ENCODE results near the gene DPAGT1. TPM values are rescaled to one million over a fixed set of nuclear protein-coding genes. Genes with fewer than 3 reads are reported as not detected.
A peak's percentile ranks its signal among the peaks of the same experiment; 100 is the strongest.

DPAGT1 gene
- total and polyA plus RNA-seq, 12 donors, result 26.8 to 73.9 (median 50.2) TPM

DNA sequence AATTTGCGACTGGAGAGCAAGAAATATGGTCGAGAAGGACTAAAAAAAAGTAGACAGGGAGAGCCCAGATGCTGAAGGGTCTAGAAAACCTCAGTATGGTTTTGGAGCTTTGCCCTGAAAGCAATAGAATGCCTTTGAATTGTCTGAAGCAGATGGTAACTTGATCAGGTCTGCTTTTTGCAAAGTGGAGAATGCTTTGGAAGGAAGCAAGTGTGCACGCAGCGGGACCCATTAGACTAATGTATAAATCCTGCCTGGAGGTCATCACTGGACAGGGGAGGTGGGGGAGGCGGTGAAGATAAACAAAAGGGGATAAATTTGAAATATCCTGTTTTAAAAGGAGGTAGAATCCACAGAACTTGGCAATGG, 19.0 kb upstream of the DPAGT1 start:
- peaks cover 0 to 13% of the 10 kb centered on the region in 2 donors for H3K36me3 ChIP-seq (replicated peaks in 1 of 2)
- peak overlapping the region in 3 of 5 donors; percentile 15 to 80 (median 42) for H3K27ac ChIP-seq
- peak overlapping the region in 3 of 4 donors; percentile 4 to 91 (median 81) for H3K4me3 ChIP-seq
- TF ChIP-seq, protein P1, sequence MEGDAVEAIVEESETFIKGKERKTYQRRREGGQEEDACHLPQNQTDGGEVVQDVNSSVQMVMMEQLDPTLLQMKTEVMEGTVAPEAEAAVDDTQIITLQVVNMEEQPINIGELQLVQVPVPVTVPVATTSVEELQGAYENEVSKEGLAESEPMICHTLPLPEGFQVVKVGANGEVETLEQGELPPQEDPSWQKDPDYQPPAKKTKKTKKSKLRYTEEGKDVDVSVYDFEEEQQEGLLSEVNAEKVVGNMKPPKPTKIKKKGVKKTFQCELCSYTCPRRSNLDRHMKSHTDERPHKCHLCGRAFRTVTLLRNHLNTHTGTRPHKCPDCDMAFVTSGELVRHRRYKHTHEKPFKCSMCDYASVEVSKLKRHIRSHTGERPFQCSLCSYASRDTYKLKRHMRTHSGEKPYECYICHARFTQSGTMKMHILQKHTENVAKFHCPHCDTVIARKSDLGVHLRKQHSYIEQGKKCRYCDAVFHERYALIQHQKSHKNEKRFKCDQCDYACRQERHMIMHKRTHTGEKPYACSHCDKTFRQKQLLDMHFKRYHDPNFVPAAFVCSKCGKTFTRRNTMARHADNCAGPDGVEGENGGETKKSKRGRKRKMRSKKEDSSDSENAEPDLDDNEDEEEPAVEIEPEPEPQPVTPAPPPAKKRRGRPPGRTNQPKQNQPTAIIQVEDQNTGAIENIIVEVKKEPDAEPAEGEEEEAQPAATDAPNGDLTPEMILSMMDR (IDR thresholded peaks at IDR 0.05), result no peak
- no peak for TF ChIP-seq POLR2A (IDR thresholded peaks at IDR 0.05)
- H3K4me1 ChIP-seq (replicated peaks in 1 of 2), result peaks cover 5 to 24% of the 10 kb centered on the region in 2 donors
- intact Hi-C loops (cut with DNase I), result no loop called here
- peak in 1 of 7 donors; percentile 19 for DNase-seq
- no peaks in the 10 kb centered on the region for H3K27me3 ChIP-seq
- no peaks in the 10 kb centered on the region for H3K9me3 ChIP-seq (replicated peaks in 1 of 3)
- WGBS, 4 donors, result 11 to 14% (median 11%) methylated on average over 5 of the region's 5 CpGs

DNA sequence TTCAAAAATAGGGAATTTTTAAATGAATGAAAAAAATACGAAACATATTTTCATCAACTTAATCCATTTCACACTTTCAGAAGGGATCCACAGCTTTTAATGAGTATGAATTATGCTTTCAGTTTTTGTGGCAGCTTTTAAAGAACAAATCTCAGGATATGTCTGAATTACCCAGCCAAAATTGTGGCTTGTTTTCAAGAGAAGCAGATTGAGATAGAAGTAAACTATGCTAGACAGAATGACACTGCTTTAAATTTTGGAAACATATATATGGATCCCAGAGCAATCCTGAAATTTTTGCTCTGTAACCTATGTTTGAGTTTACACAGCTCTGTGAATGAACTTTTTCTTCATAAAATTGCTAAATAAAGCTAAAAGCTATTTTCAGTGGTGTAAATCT, 17.3 kb upstream of the DPAGT1 start:
- H3K4me1 ChIP-seq (replicated peaks in 1 of 2), result peaks cover 5 to 24% of the 10 kb centered on the region in 2 donors
- peaks cover 0 to 18% of the 10 kb centered on the region in 2 donors for H3K36me3 ChIP-seq (replicated peaks in 1 of 2)
- intact Hi-C loops (cut with DNase I), result no loop called here
- no peaks in the 10 kb centered on the region for H3K27me3 ChIP-seq
- H3K9me3 ChIP-seq (replicated peaks in 1 of 3), result no peaks in the 10 kb centered on the region
- no peak overlapping the region for H3K27ac ChIP-seq
- TF ChIP-seq POLR2A (IDR thresholded peaks at IDR 0.05), result no peak
- TF ChIP-seq, protein P1 (IDR thresholded peaks at IDR 0.05), result no peak
- H3K4me3 ChIP-seq, result no peak overlapping the region
- 89 to 95% (median 92%) methylated on average over 1 of the region's 1 CpG for WGBS, 4 donors
- no peak for DNase-seq

DNA sequence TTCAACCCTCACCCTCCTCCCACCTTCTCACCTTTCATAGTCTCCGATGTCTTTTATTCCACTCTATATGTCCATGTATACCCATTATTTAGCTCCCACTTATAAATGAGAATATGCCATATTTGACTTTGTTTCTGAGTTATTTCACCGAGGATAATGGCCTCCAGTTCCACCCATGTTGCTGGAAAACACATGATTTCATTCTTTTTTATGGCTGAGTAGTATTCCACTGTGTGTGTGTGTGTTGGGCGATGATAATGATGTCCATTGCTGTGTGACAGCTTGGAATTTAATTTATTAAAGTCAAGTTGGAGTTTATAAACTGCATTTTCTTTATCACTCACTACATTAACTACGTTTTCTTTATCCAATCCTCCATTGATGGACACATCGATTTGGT, 16.6 kb upstream of the DPAGT1 start:
- Histone ChIP-seq H3K27ac (no peak overlapping the region), H3K27me3 (no peaks in the 10 kb centered on the region), H3K4me3 (no peak overlapping the region), H3K36me3 (replicated peaks in 1 of 2) (peaks cover 0 to 20% of the 10 kb centered on the region in 2 donors), H3K4me1 (replicated peaks in 1 of 2) (peaks cover 5 to 24% of the 10 kb centered on the region in 2 donors), H3K9me3 (replicated peaks in 1 of 3) (no peaks in the 10 kb centered on the region)
- DNase-seq, result no peak
- TF ChIP-seq, protein P1 (IDR thresholded peaks at IDR 0.05), result no peak
- no peak for TF ChIP-seq POLR2A (IDR thresholded peaks at IDR 0.05)
- intact Hi-C loops (cut with DNase I), result no loop called here
- WGBS, 4 donors, result 95 to 97% (median 96%) methylated on average over 5 of the region's 5 CpGs

DNA sequence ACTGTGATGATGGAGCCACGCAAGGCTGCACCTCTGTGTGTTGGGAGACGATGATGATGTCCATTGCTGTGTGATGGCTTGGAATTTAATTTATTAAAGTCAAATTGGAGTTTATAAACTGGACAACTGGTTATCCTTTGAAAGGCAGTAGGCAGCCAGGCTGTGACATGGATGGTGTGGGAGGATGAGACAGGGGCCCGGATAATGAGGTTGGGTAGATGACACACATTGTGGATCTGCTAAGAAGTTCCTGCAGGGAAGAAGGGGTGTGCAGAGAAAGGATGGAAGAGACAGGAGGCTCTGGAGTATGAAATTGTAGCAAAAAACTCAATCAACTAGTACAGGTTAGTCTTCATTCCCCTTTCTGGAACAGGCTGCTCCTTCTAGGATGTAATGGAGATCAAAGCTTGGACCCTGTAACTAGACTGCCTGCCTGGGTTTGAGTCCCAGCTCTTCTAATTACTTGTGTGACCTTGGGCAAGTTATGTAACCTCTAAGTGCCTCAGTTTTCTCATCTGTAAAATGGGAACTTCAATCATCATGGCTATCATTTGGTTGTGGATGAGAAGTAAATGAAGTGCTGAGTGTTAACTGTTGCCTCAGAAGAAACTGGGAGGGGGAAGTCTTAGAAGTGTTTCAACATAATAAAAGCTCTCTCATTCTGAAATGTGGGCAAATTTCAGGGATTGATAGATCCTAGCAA, 15.5 kb upstream of the DPAGT1 start:
- no peak for DNase-seq

More for the DNA sequence above, 15.5 kb upstream of the DPAGT1 start:
- no peak for TF ChIP-seq POLR2A (IDR thresholded peaks at IDR 0.05)
- TF ChIP-seq, protein P1 (IDR thresholded peaks at IDR 0.05), result no peak
- no peak overlapping the region for H3K27ac ChIP-seq
- peaks cover 0 to 30% of the 10 kb centered on the region in 2 donors for H3K36me3 ChIP-seq (replicated peaks in 1 of 2)
- H3K9me3 ChIP-seq (replicated peaks in 1 of 3), result no peaks in the 10 kb centered on the region
- intact Hi-C loops (cut with DNase I), result no loop called here
- H3K4me1 ChIP-seq (replicated peaks in 1 of 2), result peaks cover under 1 to 14% of the 10 kb centered on the region in 2 donors
- H3K27me3 ChIP-seq, result no peaks in the 10 kb centered on the region
- no peak overlapping the region for H3K4me3 ChIP-seq
- 89 to 95% (median 91%) methylated on average over 3 of the region's 3 CpGs for WGBS, 4 donors

Measured in adrenal gland (tissue), 12 donors.